ENCODE results near the gene SECISBP2.

Gene SECISBP2

DNA sequence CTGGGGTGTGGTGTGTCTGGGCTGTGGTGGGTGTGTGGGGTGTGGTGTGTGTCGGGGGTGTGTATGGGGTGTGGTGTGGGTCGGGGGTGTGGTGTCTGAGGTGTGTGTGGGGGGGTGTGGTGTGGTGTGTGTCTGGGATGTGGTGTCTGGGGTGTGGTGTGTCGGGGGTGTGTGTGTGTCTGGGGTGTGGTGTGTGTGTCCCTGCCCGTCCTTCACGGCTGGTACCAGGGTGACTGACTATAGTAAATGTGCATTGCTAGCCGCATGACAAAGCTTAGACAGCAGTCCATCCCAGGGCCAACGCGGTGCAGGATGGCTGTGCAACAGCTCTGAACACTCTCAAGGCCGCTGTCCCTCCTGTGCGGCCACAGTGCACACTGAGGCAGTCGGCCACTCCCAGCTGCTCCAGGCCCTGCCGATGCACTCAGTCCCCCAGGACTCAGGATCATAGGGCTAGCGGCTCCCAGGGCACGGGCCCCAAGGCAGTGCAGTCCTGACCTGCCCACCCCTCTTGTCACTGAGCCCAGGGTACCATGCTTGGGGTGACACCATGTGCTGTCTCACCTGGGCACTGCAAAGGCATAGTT lies 54.0 kb downstream of the SECISBP2 start:
- TF ChIP-seq, protein P1, sequence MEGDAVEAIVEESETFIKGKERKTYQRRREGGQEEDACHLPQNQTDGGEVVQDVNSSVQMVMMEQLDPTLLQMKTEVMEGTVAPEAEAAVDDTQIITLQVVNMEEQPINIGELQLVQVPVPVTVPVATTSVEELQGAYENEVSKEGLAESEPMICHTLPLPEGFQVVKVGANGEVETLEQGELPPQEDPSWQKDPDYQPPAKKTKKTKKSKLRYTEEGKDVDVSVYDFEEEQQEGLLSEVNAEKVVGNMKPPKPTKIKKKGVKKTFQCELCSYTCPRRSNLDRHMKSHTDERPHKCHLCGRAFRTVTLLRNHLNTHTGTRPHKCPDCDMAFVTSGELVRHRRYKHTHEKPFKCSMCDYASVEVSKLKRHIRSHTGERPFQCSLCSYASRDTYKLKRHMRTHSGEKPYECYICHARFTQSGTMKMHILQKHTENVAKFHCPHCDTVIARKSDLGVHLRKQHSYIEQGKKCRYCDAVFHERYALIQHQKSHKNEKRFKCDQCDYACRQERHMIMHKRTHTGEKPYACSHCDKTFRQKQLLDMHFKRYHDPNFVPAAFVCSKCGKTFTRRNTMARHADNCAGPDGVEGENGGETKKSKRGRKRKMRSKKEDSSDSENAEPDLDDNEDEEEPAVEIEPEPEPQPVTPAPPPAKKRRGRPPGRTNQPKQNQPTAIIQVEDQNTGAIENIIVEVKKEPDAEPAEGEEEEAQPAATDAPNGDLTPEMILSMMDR (conservative IDR thresholded peaks at IDR 0.05; ENCODE audit: low read length): no peak
- no peak for DNase-seq (ENCODE audit: low read depth)
- H3K4me3 ChIP-seq (ENCODE audit: low read length): no peak overlapping the region

DNA sequence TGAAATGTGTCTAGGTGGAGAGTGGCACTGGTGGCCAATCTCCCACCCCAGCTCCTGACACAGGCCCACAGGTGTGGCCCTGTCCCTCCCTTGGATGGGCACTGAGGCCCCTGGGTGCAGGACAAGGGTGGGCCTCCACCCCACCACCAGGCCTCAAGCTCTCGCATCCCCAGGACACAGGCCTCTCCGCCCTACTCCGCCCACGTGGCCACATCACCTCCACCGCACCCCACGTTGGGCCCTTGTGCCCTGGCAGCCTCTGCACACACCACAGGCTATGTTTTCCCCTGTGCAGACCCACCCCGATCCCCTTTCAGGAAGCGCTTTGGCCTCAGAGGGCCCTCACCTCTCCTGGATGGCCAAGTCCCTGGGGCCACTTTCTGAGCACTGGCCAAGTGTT lies 54.7 kb downstream of the SECISBP2 start:
- no peak for DNase-seq (ENCODE audit: low read depth)
- TF ChIP-seq, protein P1 (conservative IDR thresholded peaks at IDR 0.05; ENCODE audit: low read length): no peak

DNA sequence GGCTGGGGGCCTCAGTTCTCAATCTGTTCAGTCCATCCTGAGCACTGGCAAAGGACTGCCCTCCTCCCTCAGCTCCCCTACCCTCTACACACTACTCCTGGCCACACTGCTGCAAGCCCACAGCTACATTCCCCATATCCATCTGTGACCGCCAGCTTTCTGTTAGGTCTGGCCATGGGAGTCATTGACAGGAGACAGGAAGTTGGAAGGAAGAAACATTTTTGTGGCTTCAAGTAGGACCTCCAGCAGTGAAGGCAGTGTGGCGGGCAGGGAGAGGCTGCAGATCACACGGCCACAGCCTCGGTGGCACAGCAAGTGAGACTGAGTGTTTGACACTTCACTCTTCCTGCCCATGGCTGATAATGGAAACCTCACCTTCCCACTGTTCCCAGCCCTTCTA lies 55.9 kb downstream of the SECISBP2 start:
- TF ChIP-seq, protein P1 (conservative IDR thresholded peaks at IDR 0.05; ENCODE audit: low read length): no peak
- no peak overlapping the region for H3K4me3 ChIP-seq (ENCODE audit: low read length)
- peak; percentile 43 for DNase-seq (ENCODE audit: low read depth)

More for the DNA sequence above, 54.7 kb downstream of the SECISBP2 start:
- H3K4me3 ChIP-seq (ENCODE audit: low read length): no peak overlapping the region

DNA sequence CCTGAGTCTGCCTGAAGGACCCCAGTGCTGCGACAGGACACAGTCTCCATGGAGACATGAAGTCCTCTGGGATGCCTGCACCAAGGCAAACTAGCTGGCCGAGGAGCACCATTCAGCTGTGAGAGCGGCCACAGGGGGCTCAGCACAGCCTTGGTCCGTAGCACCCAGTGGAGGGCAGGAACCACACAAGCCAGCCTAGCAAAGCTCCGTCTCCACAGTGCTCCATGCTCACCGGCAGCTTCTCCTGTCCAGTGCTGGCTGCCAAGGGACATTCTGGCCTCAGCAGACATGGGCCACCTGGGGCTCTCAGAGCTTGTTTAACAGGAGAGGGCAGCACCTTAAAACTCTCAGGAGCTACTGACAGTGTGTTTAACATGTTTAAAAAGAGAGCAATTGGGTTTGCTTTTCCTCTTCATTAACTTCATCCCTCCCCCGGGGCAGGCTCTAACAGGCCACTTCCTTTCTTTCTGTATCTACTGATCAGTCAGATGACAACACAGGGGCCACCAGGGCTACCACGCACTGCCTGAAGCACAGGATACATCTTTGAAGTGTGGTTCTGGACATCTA lies 57.0 kb downstream of the SECISBP2 start:
- TF ChIP-seq, protein P1 (conservative IDR thresholded peaks at IDR 0.05; ENCODE audit: low read length): no peak
- DNase-seq (ENCODE audit: low read depth): no peak
- no peak overlapping the region for H3K4me3 ChIP-seq (ENCODE audit: low read length)

DNA sequence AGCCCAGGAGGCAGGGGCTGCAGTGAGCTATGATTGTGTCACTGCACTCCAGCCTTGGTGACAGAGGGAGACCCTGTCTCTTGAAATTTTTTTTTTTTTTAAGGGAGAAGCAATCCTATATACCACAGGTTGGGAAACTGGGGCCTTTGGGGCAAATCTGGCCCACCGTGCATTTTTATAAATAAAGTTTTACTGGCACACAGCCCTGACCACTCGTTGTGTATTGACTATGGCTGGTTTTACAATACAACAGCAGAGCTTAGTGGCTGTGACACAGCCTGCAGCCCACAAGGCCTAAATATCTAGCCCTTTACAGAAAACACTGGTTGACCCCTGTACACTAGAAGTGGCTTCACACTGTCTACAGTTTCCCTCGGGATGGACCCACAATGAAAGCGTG lies 58.0 kb downstream of the SECISBP2 start:
- H3K4me3 ChIP-seq (ENCODE audit: low read length): no peak overlapping the region
- no peak for DNase-seq (ENCODE audit: low read depth)
- TF ChIP-seq, protein P1 (conservative IDR thresholded peaks at IDR 0.05; ENCODE audit: low read length): no peak

DNA sequence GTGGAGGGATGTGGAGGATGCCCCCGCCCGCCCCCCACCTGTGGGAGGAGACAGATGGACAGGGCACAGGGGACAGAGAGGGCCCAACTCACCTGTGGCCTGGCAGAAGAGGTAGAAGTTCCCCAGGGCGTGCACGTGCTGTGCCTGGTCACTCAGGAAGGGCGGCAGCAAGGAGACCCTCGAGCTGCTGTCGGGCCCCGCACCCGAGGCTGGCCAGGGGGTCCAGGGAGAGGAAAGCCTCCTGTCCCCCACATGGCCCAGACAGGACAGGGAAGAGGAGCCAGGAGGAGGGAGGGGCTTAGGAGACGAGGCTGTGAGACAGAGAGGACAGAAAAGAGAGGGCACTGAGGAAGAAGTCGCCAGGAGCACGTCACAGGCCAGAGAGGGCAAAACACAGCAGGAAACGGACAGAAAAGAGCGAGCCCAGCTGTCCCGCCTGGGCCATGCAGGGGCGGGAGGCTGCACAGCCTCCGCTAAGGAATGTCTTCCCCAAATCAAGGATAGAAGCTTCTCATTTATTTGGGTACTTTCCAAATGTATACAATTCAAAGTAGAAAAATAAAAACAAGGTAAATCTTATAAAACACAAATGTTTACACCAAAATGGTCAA lies 58.5 kb downstream of the SECISBP2 start:
- no peak for DNase-seq (ENCODE audit: low read depth)
- TF ChIP-seq, protein P1 (conservative IDR thresholded peaks at IDR 0.05; ENCODE audit: low read length): no peak
- H3K4me3 ChIP-seq (ENCODE audit: low read length): no peak overlapping the region

DNA sequence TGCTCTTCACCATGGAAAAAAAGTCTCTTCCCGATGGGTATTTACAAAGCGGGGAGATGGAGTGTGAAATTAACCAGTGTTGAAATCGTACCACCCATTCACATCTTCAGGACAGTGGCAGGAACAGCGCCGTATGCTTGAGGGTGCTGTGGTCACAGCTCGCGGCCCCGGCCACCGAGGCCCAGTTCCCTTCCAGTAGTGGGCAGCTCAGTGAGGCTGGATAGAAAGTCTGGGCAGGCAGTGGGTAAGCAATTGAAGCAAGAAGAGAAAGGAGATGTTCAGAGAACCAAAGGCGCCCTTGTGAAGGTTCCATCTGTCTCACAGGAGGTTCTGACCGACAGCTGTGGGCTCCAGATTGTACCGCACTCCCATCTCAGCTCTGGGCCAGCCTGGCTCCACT lies 59.1 kb downstream of the SECISBP2 start:
- no peak overlapping the region for H3K4me3 ChIP-seq (ENCODE audit: low read length)
- TF ChIP-seq, protein P1 (conservative IDR thresholded peaks at IDR 0.05; ENCODE audit: low read length): no peak
- DNase-seq (ENCODE audit: low read depth): no peak
